IPS-15b (cell line): ENCODE measurements around the gene RABAC1.
"Not testable (repeated sequence)": the region's sequence is repeated elsewhere in the genome, so short reads cannot be mapped to it uniquely, and the experiment has no call there.

Source experiments
- H3K27me3 ChIP-seq: one replicate; pipeline ENCODE4 v1.6.1; 2013; ENCODE audit warnings: low read length; ENCODE audit not compliant: control insufficient read depth, insufficient read depth
- H3K36me3 ChIP-seq: one replicate; pipeline ENCODE4 v1.6.1; 2013; ENCODE audit warnings: low read length; ENCODE audit not compliant: control insufficient read depth, insufficient read depth
- H3K4me1 ChIP-seq: one replicate; pipeline ENCODE4 v1.6.1; 2013; ENCODE audit warnings: mild to moderate bottlenecking, low read length; ENCODE audit not compliant: control insufficient read depth, insufficient read depth
- H3K4me3 ChIP-seq: one replicate; pipeline ENCODE4 v1.5.1; 2013; ENCODE audit warnings: low read depth, low read length
- H3K9ac ChIP-seq: one replicate; pipeline ENCODE4 v1.6.1; 2013; ENCODE audit warnings: low read depth, mild to moderate bottlenecking, low read length
- H3K9me3 ChIP-seq: one replicate; pipeline ENCODE4 v1.6.1; 2013; ENCODE audit warnings: mild to moderate bottlenecking, low read length; ENCODE audit not compliant: control insufficient read depth, insufficient read depth

Gene RABAC1

DNA sequence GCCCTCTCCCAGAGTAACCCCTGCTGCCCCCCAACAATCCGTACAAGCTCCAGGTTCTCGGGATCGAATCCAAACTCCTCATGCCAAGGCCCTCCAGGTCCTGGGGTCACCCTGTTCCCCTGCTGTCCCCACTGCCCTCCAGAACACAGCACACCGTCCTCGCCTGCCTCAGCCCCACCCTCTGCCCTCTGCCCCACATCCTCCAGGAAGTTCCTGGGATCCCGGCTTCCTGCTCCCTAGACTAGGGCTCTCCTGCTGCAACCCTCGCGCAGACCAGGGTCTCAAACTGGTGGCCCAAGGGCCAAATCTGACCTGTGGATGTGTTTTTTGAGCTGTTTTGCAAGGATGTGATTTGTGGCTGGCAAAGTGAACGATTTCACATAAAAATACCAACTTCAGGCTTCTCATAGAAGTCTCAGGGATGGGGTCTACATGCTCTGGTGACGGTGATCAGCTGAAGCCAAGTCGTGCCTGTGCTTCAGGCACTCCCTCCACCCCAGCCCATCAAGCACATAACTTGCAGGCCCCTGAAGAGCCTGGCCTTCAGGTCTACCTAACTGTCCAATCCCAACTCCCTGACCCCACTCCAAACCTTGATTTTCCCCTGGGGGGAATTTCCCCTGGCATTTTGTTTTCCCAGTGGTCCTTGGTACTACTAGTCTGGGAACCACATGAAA lies 1.8 kb downstream of the RABAC1 start:
- Histone ChIP-seq H3K4me3 (no peak overlapping the region), H3K4me1 (peaks cover 4% of the 10 kb centered on the region), H3K27me3 (no peaks in the 10 kb centered on the region), H3K36me3 (peaks cover 12% of the 10 kb centered on the region), H3K9me3 (no peaks in the 10 kb centered on the region), H3K9ac (no peak overlapping the region)

DNA sequence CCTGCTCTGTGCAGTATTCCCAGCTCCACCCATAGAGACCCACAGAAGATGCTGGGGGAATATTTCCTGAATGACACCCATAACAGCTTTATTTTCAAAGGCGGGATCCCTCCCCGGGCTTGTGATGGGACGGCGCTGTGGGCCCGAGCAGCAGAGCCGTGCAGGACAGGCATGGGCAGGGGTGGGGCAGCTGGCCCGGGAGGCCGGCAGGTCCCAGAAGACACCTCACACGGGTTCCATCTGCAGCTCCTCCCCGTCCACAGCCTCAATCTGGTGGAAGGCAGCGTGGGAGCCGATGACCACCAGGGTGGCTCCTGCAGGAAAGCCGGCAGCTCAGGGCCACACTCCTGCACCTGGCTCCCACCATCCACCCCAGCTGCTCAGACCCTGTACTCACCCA lies 2.5 kb downstream of the RABAC1 start:
- Histone ChIP-seq H3K4me1 (peaks cover 4% of the 10 kb centered on the region), H3K9me3 (no peaks in the 10 kb centered on the region), H3K4me3 (no peak overlapping the region), H3K9ac (no peak overlapping the region), H3K27me3 (no peaks in the 10 kb centered on the region), H3K36me3 (peaks cover 12% of the 10 kb centered on the region)

GRCh38 chr19:41955521-41955920 lies 3.6 kb downstream of the RABAC1 start:
- Histone ChIP-seq H3K27me3 (no peaks in the 10 kb centered on the region), H3K9ac (no peak overlapping the region), H3K36me3 (peaks cover 12% of the 10 kb centered on the region), H3K4me3 (no peak overlapping the region), H3K9me3 (no peaks in the 10 kb centered on the region), H3K4me1 (peaks cover 4% of the 10 kb centered on the region)

- peaks cover 7% of the 10 kb centered on the region for H3K36me3 ChIP-seq
- H3K4me1 ChIP-seq = no peaks in the 10 kb centered on the region
- H3K9me3 ChIP-seq = no peaks in the 10 kb centered on the region
- H3K9ac ChIP-seq = no peak overlapping the region
- peak overlapping the region; percentile 61 for H3K4me3 ChIP-seq
- H3K27me3 ChIP-seq = peaks cover 6% of the 10 kb centered on the region
These were observed 7.4 kb downstream of the RABAC1 start for GRCh38 chr19:41951686-41952172.

DNA sequence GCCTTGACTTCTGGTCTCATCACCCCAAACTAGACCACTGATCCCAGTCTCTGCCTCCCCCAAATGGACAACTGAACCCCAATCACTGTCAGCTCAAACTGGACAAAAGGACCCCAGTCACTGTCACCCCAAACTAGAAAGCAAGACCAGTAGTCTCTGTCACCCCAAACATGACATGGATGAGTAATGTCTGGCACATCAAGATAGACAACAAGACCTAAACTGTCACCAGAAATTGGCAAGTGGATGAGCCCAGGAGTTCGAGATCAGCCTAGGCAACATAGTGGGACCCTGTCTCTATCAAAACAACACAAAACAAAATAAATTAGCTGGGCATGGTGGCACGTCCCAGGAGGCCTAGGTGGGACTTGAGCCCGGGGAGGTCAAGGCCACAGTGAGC lies 12.0 kb downstream of the RABAC1 start:
- Histone ChIP-seq H3K9ac (no peak overlapping the region), H3K27me3 (peaks cover 16% of the 10 kb centered on the region), H3K4me3 (no peak overlapping the region), H3K4me1 (no peaks in the 10 kb centered on the region), H3K36me3 (no peaks in the 10 kb centered on the region), H3K9me3 (no peaks in the 10 kb centered on the region)

GRCh38 chr19:41945135-41945766 lies 13.9 kb downstream of the RABAC1 start:
- Histone ChIP-seq H3K9ac (no peak overlapping the region), H3K4me3 (no peak overlapping the region), H3K9me3 (no peaks in the 10 kb centered on the region), H3K27me3 (peaks cover 30% of the 10 kb centered on the region), H3K4me1 (no peaks in the 10 kb centered on the region), H3K36me3 (no peaks in the 10 kb centered on the region)

DNA sequence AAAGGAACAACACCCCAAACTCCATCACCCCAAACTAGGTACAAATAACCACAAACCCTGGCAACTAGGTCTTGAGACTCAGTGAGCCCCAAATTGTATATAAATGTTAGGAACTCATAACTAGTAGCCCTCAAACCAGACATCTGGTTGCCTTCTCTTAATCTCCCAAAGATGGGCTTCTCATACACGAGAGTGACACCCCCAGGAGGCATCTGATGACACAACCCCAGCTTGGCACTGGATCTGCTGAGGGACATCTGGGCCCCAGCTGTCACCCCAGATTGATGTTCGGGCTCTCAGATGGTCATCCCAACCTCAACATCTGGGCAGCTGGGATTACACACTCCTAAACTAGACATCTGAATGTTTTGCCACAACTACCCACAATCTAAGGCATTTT lies 14.8 kb downstream of the RABAC1 start:
- H3K36me3 ChIP-seq = no peaks in the 10 kb centered on the region
- no peak overlapping the region for H3K4me3 ChIP-seq
- H3K4me1 ChIP-seq = no peaks in the 10 kb centered on the region
- no peaks in the 10 kb centered on the region for H3K9me3 ChIP-seq
- H3K9ac ChIP-seq = no peak overlapping the region
- peaks cover 34% of the 10 kb centered on the region for H3K27me3 ChIP-seq

GRCh38 chr19:41941410-41942202 lies 17.5 kb downstream of the RABAC1 start:
- Histone ChIP-seq H3K4me1 (no peaks in the 10 kb centered on the region), H3K9ac (no peak overlapping the region), H3K9me3 (no peaks in the 10 kb centered on the region), H3K4me3 (peak overlapping the region; percentile 61), H3K36me3 (no peaks in the 10 kb centered on the region), H3K27me3 (peaks cover 41% of the 10 kb centered on the region)

DNA sequence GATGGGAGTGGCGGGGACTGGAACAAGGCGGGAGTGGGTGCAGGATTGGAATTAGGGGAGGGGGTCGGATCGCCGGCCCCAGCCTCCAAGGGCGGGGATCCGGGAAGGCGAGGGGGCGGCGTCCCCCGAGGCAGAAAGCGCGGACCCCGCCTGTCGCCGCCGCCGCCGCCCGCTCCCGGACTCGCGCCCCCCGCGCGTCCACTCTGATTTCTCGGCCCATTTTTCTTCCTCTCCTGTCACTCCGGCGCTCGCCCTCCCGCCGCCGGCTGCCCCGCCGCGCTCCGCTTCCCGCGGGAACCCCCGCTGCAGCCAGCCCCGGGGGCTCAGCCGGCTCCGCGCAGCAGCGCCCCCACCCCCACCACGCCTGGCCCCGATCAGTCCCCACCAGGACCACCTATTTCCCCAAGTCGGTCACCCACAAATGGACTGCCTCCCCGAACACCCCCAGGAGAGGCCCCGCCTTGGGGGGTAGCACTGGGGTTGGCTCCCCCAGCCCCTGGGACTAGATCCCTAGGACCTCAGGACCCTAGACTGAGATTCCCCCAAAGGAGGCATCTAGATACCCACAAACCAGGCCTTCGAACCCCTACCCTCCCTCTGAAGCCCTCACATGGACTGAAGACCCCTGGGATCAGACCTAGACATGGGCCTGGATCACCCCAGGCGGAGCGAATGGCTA lies 18.3 kb downstream of the RABAC1 start:
- no peaks in the 10 kb centered on the region for H3K9me3 ChIP-seq
- peaks cover 48% of the 10 kb centered on the region for H3K27me3 ChIP-seq
- no peak overlapping the region for H3K9ac ChIP-seq
- H3K4me3 ChIP-seq = peak overlapping the region; percentile 61
- H3K4me1 ChIP-seq = no peaks in the 10 kb centered on the region
- H3K36me3 ChIP-seq = no peaks in the 10 kb centered on the region

DNA sequence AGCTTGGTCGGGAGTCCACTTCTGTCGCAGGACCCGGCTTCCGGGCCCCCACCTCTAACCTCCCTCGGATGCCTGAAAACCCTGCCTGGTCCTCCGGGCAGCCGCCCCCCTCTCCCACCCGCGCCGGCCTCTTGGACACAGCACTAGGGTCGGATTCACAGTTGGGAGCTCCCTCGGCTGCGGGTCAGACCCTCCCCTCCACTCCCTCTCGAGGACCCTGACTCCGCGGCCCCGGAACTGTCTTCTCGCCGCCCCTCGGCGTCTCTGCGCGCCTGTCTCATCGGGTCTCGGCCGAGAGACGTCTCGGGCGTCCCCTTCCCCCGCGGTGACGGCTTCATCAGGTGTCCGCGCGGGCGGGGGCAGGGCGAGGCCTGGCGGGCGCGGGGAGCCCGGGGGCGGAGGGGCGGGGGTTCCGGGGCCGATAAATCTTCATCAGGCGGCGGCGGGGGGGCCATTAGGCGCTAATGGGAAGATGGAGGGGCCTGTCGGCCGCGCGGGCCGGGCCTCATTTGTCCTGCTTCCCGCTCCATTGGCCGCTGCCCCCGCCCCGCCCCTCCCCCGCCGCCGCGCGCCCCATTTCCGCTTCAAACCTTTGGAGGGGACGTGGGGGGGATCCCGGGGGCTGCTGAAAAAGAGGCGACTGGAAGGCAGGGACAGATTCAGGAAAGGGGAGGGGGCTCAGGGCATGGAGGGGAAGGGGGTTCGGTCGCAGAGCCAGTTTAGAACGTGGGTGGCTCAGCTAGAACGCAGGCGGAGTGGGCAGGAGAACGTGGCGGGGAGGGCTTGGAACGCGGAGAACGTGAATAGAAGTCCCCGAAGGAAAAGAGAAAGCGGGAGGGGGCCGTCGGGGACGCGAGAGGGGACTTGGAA lies 19.0 kb downstream of the RABAC1 start:
- H3K9me3 ChIP-seq = no peaks in the 10 kb centered on the region
- peak overlapping the region; percentile 61 for H3K4me3 ChIP-seq
- H3K4me1 ChIP-seq = no peaks in the 10 kb centered on the region
- no peaks in the 10 kb centered on the region for H3K36me3 ChIP-seq
- peaks cover 56% of the 10 kb centered on the region for H3K27me3 ChIP-seq
- H3K9ac ChIP-seq = no peak overlapping the region

- peaks cover 61% of the 10 kb centered on the region for H3K27me3 ChIP-seq
- not testable (repeated sequence) for H3K9me3 ChIP-seq, H3K4me3 ChIP-seq, H3K4me1 ChIP-seq, H3K9ac ChIP-seq, H3K36me3 ChIP-seq
These were observed 19.9 kb downstream of the RABAC1 start for GRCh38 chr19:41939209-41939608.
